CD4-positive, alpha-beta T cell treated with Interleukin-6 at 100 ng/mL for 8 hours (primary cell): ENCODE results near the gene PACC1.
"Not testable (repeated sequence)": the region's sequence is repeated elsewhere in the genome, so short reads cannot be mapped to it uniquely, and the experiment has no call there.

Experiments
- DNase-seq: peaks from one replicate; pipeline ENCODE4 v3.0.0-alpha.2; 2020; ENCODE audit warnings: mixed read lengths, low spot score

Gene PACC1

GRCh38 chr1:212326541-212326940 is 88.1 kb downstream of the PACC1 start:
- DNase-seq, result no peak

GRCh38 chr1:212323066-212323465 is 91.6 kb downstream of the PACC1 start:
- DNase-seq, result no peak

- DNase-seq, result not testable (repeated sequence)
These were observed 93.7 kb downstream of the PACC1 start for GRCh38 chr1:212321031-212321430.

DNA sequence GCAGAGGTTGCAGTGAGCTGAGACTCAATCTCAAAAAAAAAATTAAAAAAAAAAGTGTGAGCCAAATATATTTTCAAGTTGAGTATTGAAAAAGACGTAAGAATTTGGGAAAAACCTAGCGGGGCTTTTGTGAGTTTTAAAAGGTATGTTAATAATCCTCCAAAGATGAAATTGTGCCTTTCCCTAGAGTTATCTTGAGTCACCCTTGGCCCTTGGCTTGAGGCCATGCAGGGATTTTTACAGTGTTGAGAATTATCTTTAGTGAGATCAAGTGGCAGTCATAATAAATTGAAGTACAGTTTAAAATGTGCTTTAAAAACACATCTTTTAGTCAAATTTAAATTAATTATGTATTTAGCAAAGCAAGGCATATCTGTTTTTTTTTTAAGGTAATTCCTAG is 96.8 kb downstream of the PACC1 start:
- no peak for DNase-seq

DNA sequence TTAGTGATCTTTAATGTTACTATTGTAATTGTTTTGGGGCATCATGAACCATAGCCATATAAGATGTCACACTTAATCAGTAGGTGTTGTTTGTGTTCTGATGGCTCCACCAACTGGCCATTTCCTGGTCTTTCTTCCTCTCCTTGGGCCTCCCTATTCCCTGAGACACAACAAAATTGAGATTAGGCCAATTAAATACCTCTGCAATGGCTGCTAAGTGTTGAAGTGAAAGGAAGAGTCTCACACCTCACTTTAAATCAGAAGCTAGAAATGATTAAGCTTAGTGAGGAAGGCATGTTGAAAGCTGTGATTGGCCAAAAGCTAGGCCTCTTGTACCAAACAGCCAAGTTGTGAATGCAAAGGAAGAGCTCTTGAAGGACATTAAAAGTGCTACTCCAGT is 98.8 kb downstream of the PACC1 start:
- DNase-seq, result peak; percentile 3

- DNase-seq, result no peak
These were observed 99.5 kb downstream of the PACC1 start for GRCh38 chr1:212315184-212315583.
